ENCODE results near the gene CMTM8.

DNA sequence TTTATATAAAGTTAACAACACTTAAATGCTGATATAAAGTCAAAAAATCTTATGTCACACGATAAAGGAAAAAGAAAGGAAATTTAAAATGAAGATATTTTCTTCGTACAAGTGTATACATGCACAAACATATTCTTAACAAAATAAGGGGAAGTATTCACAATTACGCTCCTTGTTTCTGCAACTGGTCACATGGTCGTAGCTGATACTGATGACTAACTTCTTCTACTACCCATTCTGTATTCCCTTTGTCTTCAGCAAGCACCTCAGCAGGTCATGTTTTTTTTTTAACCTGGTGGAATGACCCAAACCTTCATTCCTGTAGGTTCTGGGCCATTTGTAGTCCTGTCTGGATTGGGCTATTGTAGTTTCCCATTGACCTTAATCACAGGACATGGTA is 30.0 kb upstream of the CMTM8 start:
- TF ChIP-seq, protein P1, sequence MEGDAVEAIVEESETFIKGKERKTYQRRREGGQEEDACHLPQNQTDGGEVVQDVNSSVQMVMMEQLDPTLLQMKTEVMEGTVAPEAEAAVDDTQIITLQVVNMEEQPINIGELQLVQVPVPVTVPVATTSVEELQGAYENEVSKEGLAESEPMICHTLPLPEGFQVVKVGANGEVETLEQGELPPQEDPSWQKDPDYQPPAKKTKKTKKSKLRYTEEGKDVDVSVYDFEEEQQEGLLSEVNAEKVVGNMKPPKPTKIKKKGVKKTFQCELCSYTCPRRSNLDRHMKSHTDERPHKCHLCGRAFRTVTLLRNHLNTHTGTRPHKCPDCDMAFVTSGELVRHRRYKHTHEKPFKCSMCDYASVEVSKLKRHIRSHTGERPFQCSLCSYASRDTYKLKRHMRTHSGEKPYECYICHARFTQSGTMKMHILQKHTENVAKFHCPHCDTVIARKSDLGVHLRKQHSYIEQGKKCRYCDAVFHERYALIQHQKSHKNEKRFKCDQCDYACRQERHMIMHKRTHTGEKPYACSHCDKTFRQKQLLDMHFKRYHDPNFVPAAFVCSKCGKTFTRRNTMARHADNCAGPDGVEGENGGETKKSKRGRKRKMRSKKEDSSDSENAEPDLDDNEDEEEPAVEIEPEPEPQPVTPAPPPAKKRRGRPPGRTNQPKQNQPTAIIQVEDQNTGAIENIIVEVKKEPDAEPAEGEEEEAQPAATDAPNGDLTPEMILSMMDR (conservative IDR thresholded peaks at IDR 0.05 in 1 of 2, IDR thresholded peaks at IDR 0.05 in 1 of 2; ENCODE audit: low read depth in 1 of 2, low read length in 2 of 2): no peak
- TF ChIP-seq EZH2 (IDR thresholded peaks at IDR 0.05; ENCODE audit: low read length, missing control alignments): no peak

Data from fibroblast of lung (primary cell).